ENCODE measurements around the gene NKX2-4. TPM values are rescaled to one million over a fixed set of nuclear protein-coding genes. Genes with fewer than 3 reads are reported as not detected.

NKX2-4 gene
- total RNA-seq, 6 experiments from 2014 or later = not detected

DNA sequence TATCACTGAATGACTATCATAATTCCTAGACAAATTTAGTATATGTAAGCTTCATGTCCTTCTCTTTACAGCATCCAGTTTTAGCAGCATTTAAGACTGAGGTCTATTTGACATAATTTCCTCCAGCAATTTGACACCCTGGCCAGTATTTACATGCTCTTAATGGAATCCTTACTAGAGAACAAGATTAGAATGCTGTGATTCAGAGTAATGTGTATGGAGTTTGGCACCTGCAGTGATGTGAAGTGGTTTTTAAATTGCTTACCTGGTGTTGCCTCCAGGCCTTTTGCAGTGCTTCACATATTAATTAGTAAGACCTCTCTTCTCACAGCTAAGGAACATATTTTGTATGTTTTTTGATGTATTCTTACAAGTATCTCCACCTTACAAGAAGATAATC, 9.8 kb downstream of the NKX2-4 start:
- no peak overlapping the region for H3K27ac ChIP-seq
- no peaks in the 10 kb centered on the region for H3K9me3 ChIP-seq
- ATAC-seq = no peak
- H3K4me1 ChIP-seq = peaks cover 0 to 15% (median 2%) of the 10 kb centered on the region in 4 donors
- H3K4me3 ChIP-seq = no peak overlapping the region
- H3K36me3 ChIP-seq = peaks cover 0 to 36% (median 3%) of the 10 kb centered on the region in 4 donors
- DNase-seq = no peak
- no peaks in the 10 kb centered on the region for H3K27me3 ChIP-seq
- intact Hi-C loops (cut with DNase I) = no loop called here
- TF ChIP-seq POLR2A (IDR thresholded peaks at IDR 0.05) (no peak), CTCF (IDR thresholded peaks at IDR 0.05) (no peak)

GRCh38 chr20:21386111-21386510, 11.2 kb downstream of the NKX2-4 start:
- Histone ChIP-seq H3K27ac (no peak overlapping the region), H3K36me3 (peaks cover 0 to 44% (median 6%) of the 10 kb centered on the region in 4 donors), H3K27me3 (no peaks in the 10 kb centered on the region), H3K9me3 (no peaks in the 10 kb centered on the region), H3K4me3 (no peak overlapping the region), H3K4me1 (peaks cover 0 to 15% (median 2%) of the 10 kb centered on the region in 4 donors)
- no peak for DNase-seq
- ATAC-seq = no peak
- intact Hi-C loops (cut with DNase I) = no loop called here
- no peak for TF ChIP-seq POLR2A (IDR thresholded peaks at IDR 0.05)
- TF ChIP-seq CTCF (IDR thresholded peaks at IDR 0.05) = no peak
- 98% methylated on average over 5 of the region's 5 CpGs for WGBS (ENCODE audit: insufficient coverage, low coverage, low lambda C conversion rate, missing lambda C conversion rate)

GRCh38 chr20:21384308-21384892, 12.9 kb downstream of the NKX2-4 start:
- no peak overlapping the region for H3K27ac ChIP-seq
- peaks cover 0 to 47% (median 6%) of the 10 kb centered on the region in 4 donors for H3K36me3 ChIP-seq
- 81% methylated on average over 4 of the region's 5 CpGs for WGBS (ENCODE audit: insufficient coverage, low coverage, low lambda C conversion rate, missing lambda C conversion rate)
- no peaks in the 10 kb centered on the region for H3K9me3 ChIP-seq
- DNase-seq = no peak
- H3K27me3 ChIP-seq = no peaks in the 10 kb centered on the region
- peaks cover 0 to 15% (median 2%) of the 10 kb centered on the region in 4 donors for H3K4me1 ChIP-seq
- TF ChIP-seq CTCF (IDR thresholded peaks at IDR 0.05) = no peak
- TF ChIP-seq POLR2A (IDR thresholded peaks at IDR 0.05) = no peak
- H3K4me3 ChIP-seq = no peak overlapping the region
- ATAC-seq = no peak
- intact Hi-C loops (cut with DNase I) = no loop called here

DNA sequence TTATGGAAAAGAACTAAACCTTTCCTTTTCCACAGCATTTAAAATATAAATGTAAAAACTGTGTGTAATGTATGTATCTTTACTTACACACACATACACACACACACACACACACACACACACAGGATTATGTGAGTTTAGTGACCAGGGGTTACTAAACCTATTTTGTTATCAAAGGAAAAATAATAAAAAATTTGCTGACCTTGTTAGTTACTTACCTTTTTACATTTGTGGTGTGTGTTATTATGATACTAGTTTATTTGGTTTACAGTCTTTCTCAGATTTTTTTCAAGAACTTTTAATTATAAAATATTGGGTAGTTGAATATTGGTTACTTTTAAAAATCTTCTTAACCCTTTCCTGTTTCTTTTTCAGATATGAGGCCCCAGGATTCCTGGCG, 15.7 kb downstream of the NKX2-4 start:
- intact Hi-C loops (cut with DNase I) = no loop called here
- no peak for ATAC-seq
- H3K4me3 ChIP-seq = no peak overlapping the region
- H3K9me3 ChIP-seq = no peaks in the 10 kb centered on the region
- TF ChIP-seq CTCF (IDR thresholded peaks at IDR 0.05) (no peak), POLR2A (IDR thresholded peaks at IDR 0.05) (no peak)
- H3K27ac ChIP-seq = no peak overlapping the region
- peaks cover 0 to 8% (median 0%) of the 10 kb centered on the region in 4 donors for H3K4me1 ChIP-seq
- WGBS (ENCODE audit: insufficient coverage, low coverage, low lambda C conversion rate, missing lambda C conversion rate) = 93% methylated on average over 1 of the region's 1 CpG
- no peak for DNase-seq
- no peaks in the 10 kb centered on the region for H3K27me3 ChIP-seq
- H3K36me3 ChIP-seq = peaks cover 0 to 45% (median 5%) of the 10 kb centered on the region in 4 donors

DNA sequence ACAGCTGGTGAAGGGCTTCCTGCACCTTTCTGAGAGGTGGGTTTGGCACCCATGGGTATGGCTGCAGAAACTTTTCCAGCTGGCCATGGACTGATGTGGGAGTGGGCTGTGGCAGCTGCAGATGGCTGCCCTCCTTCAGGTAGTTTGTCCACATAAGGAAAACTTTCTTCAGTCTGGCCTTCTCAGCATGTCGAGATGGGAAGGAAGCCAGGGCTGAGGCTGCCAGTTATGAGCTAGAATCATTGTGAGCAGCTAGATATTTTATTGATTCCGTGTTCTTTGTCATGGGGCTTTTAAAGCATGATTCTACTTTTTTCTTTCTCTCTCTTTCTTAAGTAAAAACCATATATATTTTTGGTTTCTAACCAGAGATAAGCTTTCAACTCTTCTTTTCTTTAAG, 16.6 kb downstream of the NKX2-4 start:
- Histone ChIP-seq H3K4me3 (no peak overlapping the region), H3K4me1 (peaks cover 0 to 8% (median 0%) of the 10 kb centered on the region in 4 donors), H3K27me3 (no peaks in the 10 kb centered on the region), H3K27ac (no peak overlapping the region), H3K36me3 (peaks cover 0 to 39% (median 4%) of the 10 kb centered on the region in 4 donors), H3K9me3 (no peaks in the 10 kb centered on the region)
- intact Hi-C loops (cut with DNase I) = no loop called here
- DNase-seq (no peak), ATAC-seq (no peak)
- WGBS (ENCODE audit: insufficient coverage, low coverage, low lambda C conversion rate, missing lambda C conversion rate) = 78% methylated on average over 2 of the region's 2 CpGs
- TF ChIP-seq CTCF (IDR thresholded peaks at IDR 0.05) (no peak), POLR2A (IDR thresholded peaks at IDR 0.05) (no peak)
